HUES64 (cell line): ENCODE data around the gene RASA2.

Experiments used
- H3K27ac ChIP-seq: 2 replicates; pipeline ENCODE4 v1.7.0; 2013; ENCODE audit warnings: low read depth, low read length, inconsistent platforms
- H3K27me3 ChIP-seq: 2 replicates; pipeline ENCODE4 v1.6.1; 2013; ENCODE audit warnings: mild to moderate bottlenecking, low read length; ENCODE audit not compliant: insufficient read depth
- H3K36me3 ChIP-seq: 2 replicates; pipeline ENCODE4 v1.6.1; 2013; ENCODE audit warnings: mild to moderate bottlenecking, low read length; ENCODE audit not compliant: insufficient read depth
- H3K4me1 ChIP-seq: 2 replicates; pipeline ENCODE4 v1.6.1; 2013; ENCODE audit warnings: mild to moderate bottlenecking, low read length, moderate library complexity; ENCODE audit not compliant: insufficient read depth
- H3K4me3 ChIP-seq: 2 replicates; pipeline ENCODE4 v1.5.1; 2013; ENCODE audit warnings: mild to moderate bottlenecking, low read length, moderate library complexity
- H3K9ac ChIP-seq: 2 replicates; pipeline ENCODE4 v1.6.1; 2013; ENCODE audit warnings: mild to moderate bottlenecking, low read depth, low read length
- H3K9me3 ChIP-seq: 2 replicates; pipeline ENCODE4 v1.6.1; 2013; ENCODE audit warnings: low read depth, low read length; ENCODE audit not compliant: insufficient read depth
- WGBS: fragments of 150-250, 120-280 bp; methylation state at CpG from one replicate; pipeline ENCODE4 v1.1.7; 2013; ENCODE audit warnings: missing lambda C conversion rate; 5-methylcytosine and 5-hydroxymethylcytosine counted together

RASA2 gene

GRCh38 chr3:141600331-141600730 lies 113.5 kb downstream of the RASA2 start:
- H3K4me1 ChIP-seq = no peaks in the 10 kb centered on the region
- H3K36me3 ChIP-seq = peaks cover 20% of the 10 kb centered on the region
- H3K4me3 ChIP-seq = no peak overlapping the region
- H3K27ac ChIP-seq = no peak overlapping the region
- WGBS = 94% methylated on average over 11 of the region's 12 CpGs
- 0 out of 2 replicates have a peak, but pooled peaks cover 13% of the 10 kb centered on the region for H3K9me3 ChIP-seq
- no peak overlapping the region for H3K9ac ChIP-seq
- no peaks in the 10 kb centered on the region for H3K27me3 ChIP-seq

GRCh38 chr3:141602706-141603105 lies 115.9 kb downstream of the RASA2 start:
- Histone ChIP-seq H3K27me3 (no peaks in the 10 kb centered on the region), H3K4me3 (no peak overlapping the region), H3K36me3 (peaks cover 7% of the 10 kb centered on the region; the same call in 1 of the 2 replicates), H3K4me1 (no peaks in the 10 kb centered on the region), H3K9me3 (0 out of 2 replicates have a peak, but pooled peaks cover 13% of the 10 kb centered on the region), H3K27ac (no peak overlapping the region), H3K9ac (no peak overlapping the region)
- 92% methylated on average over 4 of the region's 4 CpGs for WGBS

GRCh38 chr3:141603473-141604035 lies 116.7 kb downstream of the RASA2 start:
- WGBS = 94% methylated on average over 3 of the region's 3 CpGs

GRCh38 chr3:141605883-141606282 lies 119.1 kb downstream of the RASA2 start:
- Histone ChIP-seq H3K27ac (no peak overlapping the region), H3K9me3 (0 out of 2 replicates have a peak, but pooled peaks cover 13% of the 10 kb centered on the region), H3K4me1 (no peaks in the 10 kb centered on the region), H3K27me3 (no peaks in the 10 kb centered on the region), H3K9ac (no peak overlapping the region), H3K36me3 (peaks cover 32% of the 10 kb centered on the region), H3K4me3 (no peak overlapping the region)
- WGBS = 98% methylated on average over 1 of the region's 2 CpGs

More at GRCh38 chr3:141603473-141604035, 116.7 kb downstream of the RASA2 start:
- Histone ChIP-seq H3K9ac (no peak overlapping the region), H3K27me3 (no peaks in the 10 kb centered on the region), H3K4me1 (no peaks in the 10 kb centered on the region), H3K9me3 (0 out of 2 replicates have a peak, but pooled peaks cover 13% of the 10 kb centered on the region), H3K27ac (no peak overlapping the region), H3K36me3 (peaks cover 11% of the 10 kb centered on the region), H3K4me3 (no peak overlapping the region)

- Histone ChIP-seq H3K9me3 (no peaks in the 10 kb centered on the region), H3K27ac (no peak overlapping the region), H3K36me3 (peaks cover 49% of the 10 kb centered on the region), H3K27me3 (no peaks in the 10 kb centered on the region), H3K4me3 (no peak overlapping the region), H3K9ac (no peak overlapping the region), H3K4me1 (peaks cover 5% of the 10 kb centered on the region; the same call in 1 of the 2 replicates)
- WGBS = 98% methylated on average over 6 of the region's 6 CpGs
Measured at GRCh38 chr3:141608438-141608837, 121.6 kb downstream of the RASA2 start.

- 84% methylated on average over 1 of the region's 1 CpG for WGBS
- peaks cover 5% of the 10 kb centered on the region; the same call in 1 of the 2 replicates for H3K4me1 ChIP-seq
- no peak overlapping the region for H3K9ac ChIP-seq
- no peak overlapping the region for H3K4me3 ChIP-seq
- no peaks in the 10 kb centered on the region for H3K9me3 ChIP-seq
- peaks cover 54% of the 10 kb centered on the region for H3K36me3 ChIP-seq
- no peaks in the 10 kb centered on the region for H3K27me3 ChIP-seq
- H3K27ac ChIP-seq = peak overlapping the region; percentile 11; the same call in 1 of the 2 replicates
Measured at GRCh38 chr3:141610939-141611338, 124.1 kb downstream of the RASA2 start.

- Histone ChIP-seq H3K27me3 (no peaks in the 10 kb centered on the region), H3K4me1 (peaks cover 11% of the 10 kb centered on the region), H3K9me3 (no peaks in the 10 kb centered on the region), H3K27ac (no peak overlapping the region), H3K36me3 (peaks cover 6% of the 10 kb centered on the region; the same call in 1 of the 2 replicates), H3K4me3 (no peak overlapping the region), H3K9ac (no peak overlapping the region)
- 96% methylated on average over 6 of the region's 6 CpGs for WGBS
Measured at GRCh38 chr3:141618103-141618910, 131.5 kb downstream of the RASA2 start.

GRCh38 chr3:141618938-141619337 lies 132.1 kb downstream of the RASA2 start:
- no peaks in the 10 kb centered on the region for H3K36me3 ChIP-seq
- H3K27ac ChIP-seq = no peak overlapping the region
- H3K9me3 ChIP-seq = no peaks in the 10 kb centered on the region
- no peak overlapping the region for H3K9ac ChIP-seq
- peaks cover 11% of the 10 kb centered on the region for H3K4me1 ChIP-seq
- no peak overlapping the region for H3K4me3 ChIP-seq
- H3K27me3 ChIP-seq = no peaks in the 10 kb centered on the region
- WGBS = 90% methylated on average over 8 of the region's 8 CpGs

GRCh38 chr3:141619450-141619849 lies 132.6 kb downstream of the RASA2 start:
- H3K4me3 ChIP-seq = no peak overlapping the region
- WGBS = over 99% methylated on average over 3 of the region's 4 CpGs
- no peak overlapping the region for H3K27ac ChIP-seq
- H3K4me1 ChIP-seq = peaks cover 11% of the 10 kb centered on the region
- no peaks in the 10 kb centered on the region for H3K27me3 ChIP-seq
- no peaks in the 10 kb centered on the region for H3K36me3 ChIP-seq
- no peak overlapping the region for H3K9ac ChIP-seq
- no peaks in the 10 kb centered on the region for H3K9me3 ChIP-seq

GRCh38 chr3:141623691-141624090 lies 136.9 kb downstream of the RASA2 start:
- peaks cover 9% of the 10 kb centered on the region; the same call in 1 of the 2 replicates for H3K4me1 ChIP-seq
- no peaks in the 10 kb centered on the region for H3K36me3 ChIP-seq
- H3K4me3 ChIP-seq = no peak overlapping the region
- H3K9me3 ChIP-seq = 0 out of 2 replicates have a peak, but pooled peaks cover 4% of the 10 kb centered on the region
- no peaks in the 10 kb centered on the region for H3K27me3 ChIP-seq
- H3K9ac ChIP-seq = no peak overlapping the region
- no peak overlapping the region for H3K27ac ChIP-seq
- WGBS = 77% methylated on average over 5 of the region's 5 CpGs

GRCh38 chr3:141625506-141625905 lies 138.7 kb downstream of the RASA2 start:
- Histone ChIP-seq H3K4me3 (no peak overlapping the region), H3K27me3 (no peaks in the 10 kb centered on the region), H3K4me1 (no peaks in the 10 kb centered on the region), H3K9me3 (0 out of 2 replicates have a peak, but pooled peaks cover 4% of the 10 kb centered on the region), H3K36me3 (no peaks in the 10 kb centered on the region), H3K9ac (no peak overlapping the region), H3K27ac (no peak overlapping the region)
- 71% methylated on average over 5 of the region's 5 CpGs for WGBS
